Transverse colon (tissue), 4 donors: ENCODE results near the gene ZNF785. TPM values are rescaled to one million over a fixed set of nuclear protein-coding genes. Genes with fewer than 3 reads are reported as not detected.

ENCODE experiments used
- DNase-seq: peaks from one replicate; pipeline ENCODE4 v3.0.0-alpha.2; 2019
- H3K27ac ChIP-seq, 4 donors: fragments of 200-600 bp; sonication (generic); 2 replicates each; pipeline ENCODE4 v1.5.1; 2016 to 2018; ENCODE audit warnings: inconsistent platforms in 4 of 4
- H3K27me3 ChIP-seq: fragments of 200-600 bp; sonication (generic); 2 replicates; pipeline ENCODE4 v1.5.1; 2017; ENCODE audit warnings: inconsistent platforms
- H3K36me3 ChIP-seq, 4 donors: fragments of 200-600 bp; sonication (generic); 2 replicates each; pipeline ENCODE4 v1.5.1; 2017 to 2019; ENCODE audit warnings: inconsistent platforms in 4 of 4
- H3K4me1 ChIP-seq, 4 donors: fragments of 200-600 bp; sonication (generic); 2 replicates each; pipeline ENCODE4 v1.5.1; 2017 to 2020; ENCODE audit warnings: inconsistent platforms in 4 of 4
- H3K4me3 ChIP-seq, 4 donors: fragments of 200-600 bp; sonication (generic); 1 replicate in 1 of 4; 2 replicates in 3 of 4; pipeline versions ENCODE4 v1.5.1 to v1.6.1; 2017 to 2019; ENCODE audit warnings: inconsistent platforms in 4 of 4
- H3K9me3 ChIP-seq, 2 donors: fragments of 200-600 bp; sonication (generic); 2 replicates each; pipeline ENCODE4 v1.5.1; 2017 to 2019; ENCODE audit warnings: inconsistent platforms in 2 of 2
- EP300 ChIP-seq: sonication (generic); formaldehyde crosslinking; IDR thresholded peaks from one replicate; pipeline ENCODE4 v1.6.1; 2017; ENCODE audit warnings: antibody characterized with exemption, low read depth
- POLR2A ChIP-seq: fragments of 450-650 bp; IDR thresholded peaks from one replicate; pipeline ENCODE4 v1.6.1; 2016; ENCODE audit warnings: antibody characterized with exemption, mild to moderate bottlenecking, moderate library complexity
- POLR2AphosphoS5 ChIP-seq, 3 donors: sonication (generic); formaldehyde crosslinking; IDR thresholded peaks; one replicate each; pipeline ENCODE4 v1.6.1; 2016; ENCODE audit warnings: antibody characterized with exemption in 3 of 3
- WGBS, 2 donors: methylation state at CpG; one replicate each; pipeline ENCODE4 v1.1.5; 2018; ENCODE audit warnings: low coverage in 1 of 2; 5-methylcytosine and 5-hydroxymethylcytosine counted together
- in situ Hi-C, 4 donors: fragments of 200-750 bp; cut with MboI; loops; one replicate each; pipeline versions ENCODE4 v1.15.0 to v1.15.1; 2017; ENCODE audit warnings: low sequenced_read_pairs in 3 of 4, low pct_ligation_motif_present in 1 of 4, low pct_unique_long_range_greater_than_20kb in 1 of 4
- intact Hi-C: fragments of 100-400 bp; cut with DNase I; formaldehyde crosslinking; loops from one replicate; pipeline ENCODE4 v1.15.1; 2023; ENCODE audit warnings: low total_unique reads
- total RNA-seq, 4 donors: library from RNA; depleted of rRNA; stranded (reverse); fragments of >200 nt; gene quantifications; one replicate each; pipeline ENCODE4 v1.1.0, GENCODE V29; 2016
- TF ChIP-seq, protein P1 (sequence below), 5 experiments: fragments of 200-600 bp in 3 of 5; fragments of 450-650 bp in 2 of 5; sonication (generic) in 3 of 5; IDR thresholded peaks; 1 replicate in 2 of 5; 2 replicates in 3 of 5; pipeline ENCODE4 v1.5.1; 2016 to 2017; ENCODE audit warnings: antibody characterized with exemption in 5 of 5, inconsistent platforms in 3 of 5, mild to moderate bottlenecking in 2 of 5, moderate library complexity in 1 of 5

ZNF785 gene
- total RNA-seq, 4 donors from 2014 or later, result 17.2 to 131 (median 20.5) TPM

DNA sequence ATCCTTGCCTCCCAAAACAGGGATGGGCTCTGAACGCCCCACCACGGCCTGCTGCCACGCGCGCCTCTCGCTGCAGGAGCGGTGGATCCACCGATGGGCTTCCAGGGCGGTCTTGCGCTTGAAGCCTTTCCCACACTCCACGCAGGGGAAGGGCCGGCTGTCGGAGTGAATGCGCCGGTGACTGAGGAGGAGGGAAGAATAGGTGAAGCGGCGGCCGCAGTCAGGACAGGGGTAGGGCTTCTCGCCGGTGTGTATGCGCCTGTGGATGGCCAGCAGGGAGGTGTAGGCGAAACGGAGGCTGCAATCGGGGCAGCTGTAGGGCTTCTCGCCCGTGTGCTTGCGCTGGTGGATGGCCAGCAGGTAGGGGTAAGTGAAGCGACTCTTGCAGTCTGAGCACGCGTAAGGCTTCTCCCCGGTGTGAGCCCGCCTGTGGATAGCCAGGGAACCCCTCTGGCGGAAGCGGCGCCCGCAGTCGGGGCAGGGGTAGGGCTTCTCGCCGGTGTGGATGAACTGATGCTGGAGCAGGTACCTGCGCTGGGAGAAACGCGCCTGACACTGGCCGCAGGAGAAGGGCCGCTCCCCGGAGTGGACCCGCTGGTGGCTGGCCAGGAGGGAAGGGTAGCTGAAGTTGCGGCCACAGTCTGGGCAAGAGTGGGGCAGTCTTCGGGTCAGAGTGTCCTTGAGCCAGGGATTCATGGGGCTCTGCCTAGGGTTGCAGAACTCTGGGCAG, 2.7 kb downstream of the ZNF785 start:
- H3K36me3 ChIP-seq, result peaks cover 0 to 14% (median 3%) of the 10 kb centered on the region in 4 donors
- peaks cover 7 to 36% (median 23%) of the 10 kb centered on the region in 4 donors for H3K4me1 ChIP-seq
- TF ChIP-seq, protein P1, sequence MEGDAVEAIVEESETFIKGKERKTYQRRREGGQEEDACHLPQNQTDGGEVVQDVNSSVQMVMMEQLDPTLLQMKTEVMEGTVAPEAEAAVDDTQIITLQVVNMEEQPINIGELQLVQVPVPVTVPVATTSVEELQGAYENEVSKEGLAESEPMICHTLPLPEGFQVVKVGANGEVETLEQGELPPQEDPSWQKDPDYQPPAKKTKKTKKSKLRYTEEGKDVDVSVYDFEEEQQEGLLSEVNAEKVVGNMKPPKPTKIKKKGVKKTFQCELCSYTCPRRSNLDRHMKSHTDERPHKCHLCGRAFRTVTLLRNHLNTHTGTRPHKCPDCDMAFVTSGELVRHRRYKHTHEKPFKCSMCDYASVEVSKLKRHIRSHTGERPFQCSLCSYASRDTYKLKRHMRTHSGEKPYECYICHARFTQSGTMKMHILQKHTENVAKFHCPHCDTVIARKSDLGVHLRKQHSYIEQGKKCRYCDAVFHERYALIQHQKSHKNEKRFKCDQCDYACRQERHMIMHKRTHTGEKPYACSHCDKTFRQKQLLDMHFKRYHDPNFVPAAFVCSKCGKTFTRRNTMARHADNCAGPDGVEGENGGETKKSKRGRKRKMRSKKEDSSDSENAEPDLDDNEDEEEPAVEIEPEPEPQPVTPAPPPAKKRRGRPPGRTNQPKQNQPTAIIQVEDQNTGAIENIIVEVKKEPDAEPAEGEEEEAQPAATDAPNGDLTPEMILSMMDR (IDR thresholded peaks at IDR 0.05), result no peak
- TF ChIP-seq POLR2AphosphoS5 (IDR thresholded peaks at IDR 0.05), result no peak
- no peak for TF ChIP-seq POLR2A
- no peak for TF ChIP-seq EP300
- no peak for DNase-seq
- intact Hi-C loops, result no loop called here
- H3K27ac ChIP-seq, result no peak overlapping the region
- H3K9me3 ChIP-seq, result no peaks in the 10 kb centered on the region
- no peaks in the 10 kb centered on the region for H3K27me3 ChIP-seq
- 95 to 98% methylated on average over 11 to 48 of the region's 48 CpGs for WGBS, 2 donors
- no peak overlapping the region for H3K4me3 ChIP-seq
- in situ Hi-C loops, result no loop called here

DNA sequence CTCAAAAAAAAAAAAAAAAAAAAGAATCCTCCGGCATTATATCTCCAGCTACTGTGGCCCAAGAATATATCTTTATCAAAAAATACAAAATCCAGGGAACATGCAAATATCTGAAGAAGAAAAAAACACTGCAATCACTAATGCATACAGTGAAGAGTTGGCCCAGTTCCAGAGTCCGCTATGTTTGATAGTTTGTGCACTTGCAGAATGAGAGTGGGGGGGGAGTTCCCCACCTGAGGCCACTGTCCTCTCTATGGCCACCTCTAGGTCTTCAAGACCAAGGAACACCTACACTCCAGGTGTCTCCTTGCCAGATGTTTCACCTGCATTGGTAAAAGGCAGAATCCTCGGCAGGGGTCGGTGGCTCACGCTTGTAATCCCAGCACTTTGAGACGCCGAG, 4.0 kb downstream of the ZNF785 start:
- H3K36me3 ChIP-seq, result peaks cover 0 to 14% (median 3%) of the 10 kb centered on the region in 4 donors
- H3K9me3 ChIP-seq, result no peaks in the 10 kb centered on the region
- 61 to 89% methylated on average over 2 to 7 of the region's 7 CpGs for WGBS, 2 donors
- in situ Hi-C loops (no loop called here), intact Hi-C loops (no loop called here)
- TF ChIP-seq POLR2A (no peak), POLR2AphosphoS5 (IDR thresholded peaks at IDR 0.05) (no peak), EP300 (no peak)
- TF ChIP-seq, protein P1 (IDR thresholded peaks at IDR 0.05), result no peak
- H3K27me3 ChIP-seq, result no peaks in the 10 kb centered on the region
- no peak overlapping the region for H3K4me3 ChIP-seq
- H3K4me1 ChIP-seq, result peaks cover 7 to 29% (median 19%) of the 10 kb centered on the region in 4 donors
- H3K27ac ChIP-seq, result no peak overlapping the region
- no peak for DNase-seq

DNA sequence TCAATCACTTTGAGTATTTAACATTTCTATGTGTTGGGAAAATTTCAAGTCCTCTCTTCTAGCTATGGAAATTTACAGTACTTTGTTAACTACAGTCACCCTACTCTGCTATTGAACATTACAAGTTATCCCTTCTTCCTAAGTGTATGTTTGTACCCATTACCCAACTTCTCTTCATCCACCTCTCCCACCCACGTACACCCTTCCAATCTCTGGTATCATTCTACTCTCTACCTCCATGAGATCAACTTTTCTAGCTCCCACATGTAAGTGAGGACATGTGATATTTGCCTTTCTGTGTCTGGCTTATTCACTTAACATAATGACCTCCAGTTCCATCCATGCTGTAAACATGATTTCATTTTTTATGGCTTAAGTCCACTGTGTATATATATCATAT, 10.8 kb downstream of the ZNF785 start:
- TF ChIP-seq POLR2A (no peak), EP300 (no peak), POLR2AphosphoS5 (IDR thresholded peaks at IDR 0.05) (no peak)
- TF ChIP-seq, protein P1 (IDR thresholded peaks at IDR 0.05), result no peak
- peaks cover 0 to 5% (median 0%) of the 10 kb centered on the region in 4 donors for H3K36me3 ChIP-seq
- no peak overlapping the region for H3K4me3 ChIP-seq
- H3K9me3 ChIP-seq, result no peaks in the 10 kb centered on the region
- no peak for DNase-seq
- 40 to 59% methylated on average over 1 of the region's 1 CpG for WGBS, 2 donors
- peaks cover 12 to 24% (median 17%) of the 10 kb centered on the region in 4 donors for H3K4me1 ChIP-seq
- intact Hi-C loops (loop anchor here (10.0 kb wide), 1 partner anchor 50 kb away; no protein-coding TSS in a partner anchor), in situ Hi-C loops (loop anchor here in 2 of 4 donors (10.0 to 25.0 kb wide), 2 partner anchors 60 to 137 kb away; partner anchors contain the start of genes DCTPP1 (in 1 of the 2) and SEPHS2 (in 1 of the 2))
- no peaks in the 10 kb centered on the region for H3K27me3 ChIP-seq
- no peak overlapping the region for H3K27ac ChIP-seq

DNA sequence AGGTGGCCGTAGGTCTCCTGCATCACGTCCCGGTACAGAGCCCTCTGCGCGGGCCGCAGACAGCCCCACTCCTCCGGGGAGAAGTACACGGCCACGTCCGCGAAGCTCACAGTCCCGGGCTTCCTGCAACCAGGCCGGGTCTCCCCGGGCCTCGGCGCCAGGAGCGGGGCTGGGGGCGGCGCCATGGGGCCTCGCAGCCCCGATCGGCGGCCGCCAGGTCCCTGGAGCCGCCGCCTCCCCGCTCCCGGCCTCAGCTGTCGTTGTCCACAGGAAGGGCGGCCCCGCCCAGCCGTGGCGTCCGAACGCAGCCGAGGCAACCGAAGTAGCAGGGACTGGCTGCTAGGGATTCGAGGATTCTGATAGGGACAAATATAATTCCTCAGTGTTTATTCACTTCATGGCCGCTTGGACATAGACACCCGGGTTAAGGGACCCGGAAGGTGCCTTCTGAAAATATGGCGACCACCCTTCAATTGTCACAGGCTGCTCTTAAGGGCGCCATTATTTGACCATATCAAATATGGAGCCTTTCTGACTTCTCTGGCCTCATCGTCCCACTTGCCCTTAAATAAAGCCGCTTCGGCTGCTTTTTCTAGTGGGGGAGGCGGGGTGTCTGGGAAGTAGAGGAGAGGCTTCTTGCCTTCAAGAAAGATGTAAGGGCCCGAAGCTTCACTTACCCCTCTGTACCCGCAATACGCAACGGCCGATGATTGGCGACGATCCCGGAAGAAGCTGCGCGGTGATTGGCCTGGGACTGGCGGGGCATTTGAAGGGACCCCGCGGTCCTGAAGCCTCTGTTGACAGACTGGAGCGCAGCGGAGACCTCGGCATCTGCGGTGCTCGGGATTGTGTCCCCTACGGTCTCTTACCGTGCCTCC, 13.8 kb downstream of the ZNF785 start, which contains the start of gene ZNF688:
Gene ZNF688 (minus strand): TSS at position 270 of the 878 bp plus-strand sequence. CDS start 85 bp downstream, at position 185.
- WGBS, 2 donors, result 0% methylated on average over 61 of the region's 67 CpGs; no CpG with 5 or more reads in 1 of the 2 donors
- Histone ChIP-seq H3K4me1 (peaks cover 12 to 34% (median 24%) of the 10 kb centered on the region in 4 donors), H3K9me3 (no peaks in the 10 kb centered on the region), H3K27ac (peak within 1 kb of the TSS; percentile 99 to 100 (median 99)), H3K4me3 (peak within 1 kb of the TSS; percentile 81 to 92 (median 82)), H3K27me3 (no peaks in the 10 kb centered on the region), H3K36me3 (no peaks in the 10 kb centered on the region)
- in situ Hi-C loops (loop anchor here in 2 of 4 donors (10.0 to 25.0 kb wide), 2 partner anchors 63 to 134 kb away; partner anchors contain the start of genes DCTPP1 (in 1 of the 2) and SEPHS2 (in 1 of the 2)), intact Hi-C loops (loop anchor here (10.0 kb wide), 1 partner anchor 53 kb away; no protein-coding TSS in a partner anchor)
- peak; percentile 66 to 84 (median 73) for TF ChIP-seq POLR2AphosphoS5 (IDR thresholded peaks at IDR 0.05)
- TF ChIP-seq POLR2A, result peak; percentile 74
- no peak for TF ChIP-seq EP300
- TF ChIP-seq, protein P1 (IDR thresholded peaks at IDR 0.05), result peak in 1 of 5 experiments; percentile 39
- peak; percentile 96 for DNase-seq
